ENCODE data around the gene SMCO1. TPM values are rescaled to one million over a fixed set of nuclear protein-coding genes. Genes with fewer than 3 reads are reported as not detected.

Gene SMCO1
- total RNA-seq, 2 donors from 2014 or later, result not detected

DNA sequence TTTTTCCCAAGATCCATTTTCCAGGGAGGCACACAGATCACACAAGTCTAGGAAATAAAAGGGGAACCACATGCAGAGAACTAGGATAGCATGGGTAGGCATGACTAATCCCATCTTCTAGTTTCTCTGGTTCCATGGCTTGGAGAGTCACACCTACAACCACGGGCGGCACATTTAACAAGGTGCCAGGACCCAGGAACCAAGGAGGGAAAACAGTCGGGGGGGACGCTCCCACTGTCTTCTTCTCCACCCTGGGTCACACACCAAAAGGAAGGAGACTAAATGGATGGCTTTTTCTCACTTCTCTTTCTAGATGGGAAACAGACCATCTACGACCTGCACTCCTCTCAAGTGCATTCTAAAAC, 4.6 kb upstream of the SMCO1 start:
- peaks cover 9% of the 10 kb centered on the region for H3K9me3 ChIP-seq
- H3K27me3 ChIP-seq, result no peaks in the 10 kb centered on the region
- H3K9ac ChIP-seq (ENCODE audit: low read depth in 2 of 2, low read length in 2 of 2), result no peak overlapping the region
- no peak for DNase-seq
- intact Hi-C loops (cut with DNase I), result loop anchor here (2.0 kb wide), 1 partner anchor 267 kb away; no protein-coding TSS in a partner anchor
- H3K4me3 ChIP-seq, result no peak overlapping the region
- H3K4me1 ChIP-seq, result no peaks in the 10 kb centered on the region
- H3K36me3 ChIP-seq, result no peaks in the 10 kb centered on the region
- no peak overlapping the region for H3K27ac ChIP-seq
- TF ChIP-seq, protein P1, sequence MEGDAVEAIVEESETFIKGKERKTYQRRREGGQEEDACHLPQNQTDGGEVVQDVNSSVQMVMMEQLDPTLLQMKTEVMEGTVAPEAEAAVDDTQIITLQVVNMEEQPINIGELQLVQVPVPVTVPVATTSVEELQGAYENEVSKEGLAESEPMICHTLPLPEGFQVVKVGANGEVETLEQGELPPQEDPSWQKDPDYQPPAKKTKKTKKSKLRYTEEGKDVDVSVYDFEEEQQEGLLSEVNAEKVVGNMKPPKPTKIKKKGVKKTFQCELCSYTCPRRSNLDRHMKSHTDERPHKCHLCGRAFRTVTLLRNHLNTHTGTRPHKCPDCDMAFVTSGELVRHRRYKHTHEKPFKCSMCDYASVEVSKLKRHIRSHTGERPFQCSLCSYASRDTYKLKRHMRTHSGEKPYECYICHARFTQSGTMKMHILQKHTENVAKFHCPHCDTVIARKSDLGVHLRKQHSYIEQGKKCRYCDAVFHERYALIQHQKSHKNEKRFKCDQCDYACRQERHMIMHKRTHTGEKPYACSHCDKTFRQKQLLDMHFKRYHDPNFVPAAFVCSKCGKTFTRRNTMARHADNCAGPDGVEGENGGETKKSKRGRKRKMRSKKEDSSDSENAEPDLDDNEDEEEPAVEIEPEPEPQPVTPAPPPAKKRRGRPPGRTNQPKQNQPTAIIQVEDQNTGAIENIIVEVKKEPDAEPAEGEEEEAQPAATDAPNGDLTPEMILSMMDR (IDR thresholded peaks at IDR 0.05), result no peak

DNA sequence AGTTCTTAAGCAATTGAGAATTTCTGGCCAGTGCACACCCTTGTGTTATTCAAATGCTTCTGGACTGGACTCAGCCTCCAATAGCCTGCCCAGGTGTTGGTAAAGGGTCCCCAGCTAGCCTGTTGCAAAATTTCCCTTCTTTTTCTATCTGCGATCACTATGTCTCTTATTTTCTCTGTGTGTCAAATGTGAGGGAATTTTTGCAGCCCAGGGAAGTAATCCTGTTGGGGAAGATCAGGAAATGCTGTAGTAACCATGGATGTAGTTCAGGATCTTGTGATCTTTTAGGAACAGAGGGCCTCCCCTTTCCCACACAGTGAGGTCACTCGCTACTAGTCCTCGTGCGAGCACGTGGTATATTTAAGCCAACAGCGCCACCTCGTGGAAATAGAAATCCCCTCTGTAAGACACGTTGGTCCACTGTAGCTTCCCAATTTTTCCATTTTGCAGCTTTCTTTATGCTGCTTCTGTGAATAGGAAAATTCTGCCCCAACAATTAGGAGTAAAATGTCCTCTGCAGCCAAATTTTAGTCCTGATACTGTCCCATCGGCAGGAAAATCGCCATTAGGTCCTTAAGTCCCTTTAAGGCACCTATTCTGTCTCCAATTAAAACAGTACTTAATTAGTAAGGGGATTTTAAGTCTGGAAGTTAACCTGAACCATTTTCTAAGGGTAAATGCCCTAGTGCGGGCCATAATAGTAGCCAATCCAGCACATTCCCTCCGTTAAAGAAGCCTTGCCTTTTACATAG, 4.0 kb upstream of the SMCO1 start:
- H3K9me3 ChIP-seq, result peaks cover 9% of the 10 kb centered on the region
- intact Hi-C loops (cut with DNase I), result loop anchor here (2.0 kb wide), 1 partner anchor 266 kb away; no protein-coding TSS in a partner anchor
- peak; percentile 64 for DNase-seq

DNA sequence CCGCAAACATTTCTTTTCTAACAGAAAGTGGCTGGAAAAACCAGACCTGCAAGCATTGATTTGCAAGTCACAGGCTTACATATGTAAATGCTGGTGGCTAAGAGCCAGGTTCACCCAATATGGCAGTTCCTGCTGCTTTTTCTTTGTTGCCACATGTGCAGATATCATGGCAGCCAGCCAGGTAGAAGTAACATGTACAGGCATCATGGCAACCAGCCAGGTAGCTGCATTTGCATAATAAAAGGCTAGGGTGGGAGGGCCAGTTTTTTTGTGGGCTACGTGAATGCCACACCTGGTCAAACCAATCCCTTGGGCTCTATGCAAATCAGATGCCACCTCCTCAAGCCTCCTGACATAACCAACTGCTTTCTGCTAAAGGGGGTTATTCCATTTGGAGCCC, 2.8 kb upstream of the SMCO1 start:
- intact Hi-C loops (cut with DNase I), result loop anchor here (2.0 kb wide), 1 partner anchor 265 kb away; no protein-coding TSS in a partner anchor

More for the DNA sequence above, 4.0 kb upstream of the SMCO1 start:
- no peak overlapping the region for H3K27ac ChIP-seq
- TF ChIP-seq, protein P1 (IDR thresholded peaks at IDR 0.05), result peak; percentile 32
- no peaks in the 10 kb centered on the region for H3K27me3 ChIP-seq
- no peak overlapping the region for H3K9ac ChIP-seq (ENCODE audit: low read depth in 2 of 2, low read length in 2 of 2)
- H3K4me3 ChIP-seq, result no peak overlapping the region
- H3K4me1 ChIP-seq, result no peaks in the 10 kb centered on the region
- no peaks in the 10 kb centered on the region for H3K36me3 ChIP-seq

DNA sequence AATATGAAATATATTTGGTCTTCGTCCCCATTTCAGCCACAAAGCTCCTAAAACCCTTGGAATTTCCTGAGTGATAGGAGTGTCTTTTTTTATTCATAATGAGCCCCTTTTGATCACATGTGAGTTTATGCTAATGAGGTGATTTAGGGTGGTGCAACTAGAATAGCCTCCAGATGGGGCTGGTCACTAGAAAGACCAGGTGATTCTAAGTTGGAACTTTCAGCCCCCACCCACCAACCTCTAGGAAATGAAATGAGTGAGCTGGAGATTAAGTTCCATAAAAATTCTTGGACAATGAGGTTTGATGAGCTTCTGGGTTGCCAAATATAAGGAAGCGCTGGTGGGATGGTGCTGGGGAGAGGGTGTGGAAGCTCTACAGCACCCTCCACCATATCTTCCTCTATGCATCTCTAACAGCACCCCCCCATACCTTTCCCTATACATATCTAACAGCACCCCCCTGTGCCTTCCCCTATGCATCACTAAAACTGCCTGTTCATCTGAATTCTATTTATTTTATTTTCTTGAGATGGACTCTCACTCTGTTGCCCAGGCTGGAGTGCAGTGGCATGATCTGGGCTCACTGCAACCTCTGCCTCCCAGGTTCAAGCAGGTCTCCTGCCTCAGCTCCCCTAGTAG, 2.1 kb upstream of the SMCO1 start:
- Histone ChIP-seq H3K27ac (no peak overlapping the region), H3K9me3 (peaks cover 9% of the 10 kb centered on the region), H3K36me3 (no peaks in the 10 kb centered on the region), H3K4me1 (no peaks in the 10 kb centered on the region), H3K9ac (ENCODE audit: low read depth in 2 of 2, low read length in 2 of 2) (no peak overlapping the region), H3K27me3 (no peaks in the 10 kb centered on the region), H3K4me3 (no peak overlapping the region)
- TF ChIP-seq, protein P1 (IDR thresholded peaks at IDR 0.05), result no peak
- no peak for DNase-seq
- intact Hi-C loops (cut with DNase I), result no loop called here

More for the DNA sequence above, 2.8 kb upstream of the SMCO1 start:
- Histone ChIP-seq H3K27ac (no peak overlapping the region), H3K9me3 (peaks cover 9% of the 10 kb centered on the region), H3K9ac (ENCODE audit: low read depth in 2 of 2, low read length in 2 of 2) (no peak overlapping the region), H3K36me3 (no peaks in the 10 kb centered on the region), H3K27me3 (no peaks in the 10 kb centered on the region), H3K4me1 (no peaks in the 10 kb centered on the region), H3K4me3 (no peak overlapping the region)
- TF ChIP-seq, protein P1 (IDR thresholded peaks at IDR 0.05), result no peak
- DNase-seq, result no peak

DNA sequence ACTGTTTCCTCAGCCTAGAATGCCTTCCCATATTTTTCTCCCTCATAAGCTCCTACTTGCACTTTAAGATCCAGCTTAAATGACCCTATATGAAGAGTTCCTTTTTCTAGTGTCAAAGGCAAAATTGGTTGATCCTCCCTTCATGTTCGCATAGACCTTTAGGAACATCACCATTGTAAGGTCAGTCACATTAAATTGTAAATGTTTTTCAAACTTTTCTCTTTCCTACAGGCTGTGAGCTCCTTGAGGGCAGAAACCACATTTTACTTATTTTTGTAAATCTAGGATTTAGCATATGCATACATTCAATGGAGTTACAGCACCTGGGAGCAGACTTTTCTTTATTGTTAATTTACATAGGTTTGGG, 813 bp downstream of the SMCO1 start:
- no peaks in the 10 kb centered on the region for H3K4me1 ChIP-seq
- intact Hi-C loops (cut with DNase I), result no loop called here
- no peak overlapping the region for H3K4me3 ChIP-seq
- H3K9ac ChIP-seq (ENCODE audit: low read depth in 2 of 2, low read length in 2 of 2), result no peak overlapping the region
- TF ChIP-seq, protein P1 (IDR thresholded peaks at IDR 0.05), result no peak
- H3K36me3 ChIP-seq, result no peaks in the 10 kb centered on the region
- H3K27me3 ChIP-seq, result no peaks in the 10 kb centered on the region
- DNase-seq, result no peak
- H3K9me3 ChIP-seq, result peaks cover 2% of the 10 kb centered on the region
- H3K27ac ChIP-seq, result no peak overlapping the region
